ENCODE results near the gene NOX5. TPM values are rescaled to one million over a fixed set of nuclear protein-coding genes. Genes with fewer than 3 reads are reported as not detected.

The NOX5 gene
- total RNA-seq, 1 donor from 2014 or later: not detected

DNA sequence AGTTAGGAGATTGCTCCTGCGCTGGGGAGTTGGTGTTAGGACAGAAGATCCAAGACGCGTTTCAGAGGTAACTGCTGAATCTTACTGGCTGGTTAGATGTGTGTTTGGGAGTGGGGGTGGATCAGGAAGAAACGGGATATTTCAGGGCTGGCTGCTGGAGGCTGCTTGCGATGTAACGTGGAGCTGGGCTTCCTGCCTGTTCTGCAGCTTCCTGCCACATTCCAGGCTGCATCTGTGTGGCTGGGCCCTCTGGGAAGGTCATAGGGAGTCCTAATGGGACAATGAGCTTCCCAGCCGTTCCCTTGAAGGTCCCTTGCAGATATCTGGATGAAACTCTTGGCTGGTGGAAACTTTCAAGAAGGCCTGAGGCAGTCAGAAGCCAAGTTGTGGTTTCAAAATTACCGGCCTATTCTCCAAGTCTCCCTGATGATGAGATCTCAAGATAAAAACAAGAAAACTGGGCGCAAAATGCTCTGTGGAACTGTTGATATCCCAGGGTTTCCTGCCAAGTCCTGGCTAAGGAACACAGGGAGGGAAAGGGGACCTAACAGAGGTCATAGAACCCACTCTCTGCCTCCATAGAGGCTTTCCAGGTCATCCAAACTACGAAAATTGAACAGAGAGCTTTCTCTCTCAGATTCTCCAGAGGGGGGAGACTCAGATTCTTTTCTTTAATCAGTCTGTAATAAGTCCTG is 67.0 kb downstream of the NOX5 start:
- Mint-ChIP-seq H3K9me3 (ENCODE audit: low read depth) (no peaks in the 10 kb centered on the region), H3K4me3 (ENCODE audit: low read depth) (no peak overlapping the region), H3K4me1 (ENCODE audit: low read depth) (peaks cover 11% of the 10 kb centered on the region)

DNA sequence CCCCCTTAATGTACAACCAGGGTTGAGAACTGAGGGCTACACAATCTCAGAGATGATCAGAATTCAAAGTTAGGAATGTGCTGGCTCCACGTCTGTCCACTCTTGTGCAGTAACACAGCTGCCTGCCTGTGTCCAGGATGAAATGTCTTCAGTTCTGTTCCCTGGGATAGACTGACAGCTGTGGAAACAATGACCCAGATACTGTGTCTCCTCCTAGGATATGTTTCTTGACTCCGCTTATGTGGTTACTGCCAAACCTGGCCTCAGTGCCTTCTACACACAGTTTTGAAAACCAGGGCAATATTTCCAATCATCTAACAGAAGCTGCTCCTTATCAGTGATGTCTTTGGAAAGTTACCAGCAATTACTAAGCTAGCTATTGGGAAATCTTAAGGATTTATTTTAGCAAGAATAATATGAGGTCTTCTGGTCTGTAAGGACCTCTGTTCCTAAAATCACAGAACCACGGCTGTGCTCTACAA is 67.6 kb downstream of the NOX5 start:
- no peak overlapping the region for H3K4me3 Mint-ChIP-seq (ENCODE audit: low read depth)
- TF ChIP-seq, protein P1, sequence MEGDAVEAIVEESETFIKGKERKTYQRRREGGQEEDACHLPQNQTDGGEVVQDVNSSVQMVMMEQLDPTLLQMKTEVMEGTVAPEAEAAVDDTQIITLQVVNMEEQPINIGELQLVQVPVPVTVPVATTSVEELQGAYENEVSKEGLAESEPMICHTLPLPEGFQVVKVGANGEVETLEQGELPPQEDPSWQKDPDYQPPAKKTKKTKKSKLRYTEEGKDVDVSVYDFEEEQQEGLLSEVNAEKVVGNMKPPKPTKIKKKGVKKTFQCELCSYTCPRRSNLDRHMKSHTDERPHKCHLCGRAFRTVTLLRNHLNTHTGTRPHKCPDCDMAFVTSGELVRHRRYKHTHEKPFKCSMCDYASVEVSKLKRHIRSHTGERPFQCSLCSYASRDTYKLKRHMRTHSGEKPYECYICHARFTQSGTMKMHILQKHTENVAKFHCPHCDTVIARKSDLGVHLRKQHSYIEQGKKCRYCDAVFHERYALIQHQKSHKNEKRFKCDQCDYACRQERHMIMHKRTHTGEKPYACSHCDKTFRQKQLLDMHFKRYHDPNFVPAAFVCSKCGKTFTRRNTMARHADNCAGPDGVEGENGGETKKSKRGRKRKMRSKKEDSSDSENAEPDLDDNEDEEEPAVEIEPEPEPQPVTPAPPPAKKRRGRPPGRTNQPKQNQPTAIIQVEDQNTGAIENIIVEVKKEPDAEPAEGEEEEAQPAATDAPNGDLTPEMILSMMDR (IDR thresholded peaks at IDR 0.05; ENCODE audit: unreplicated experiment): no peak
- no peak overlapping the region for H3K27ac Mint-ChIP-seq
- peaks cover 50% of the 10 kb centered on the region for H3K27me3 Mint-ChIP-seq
- no peak for DNase-seq (ENCODE audit: low spot score, unreplicated experiment)
- peaks cover 14% of the 10 kb centered on the region for H3K4me1 Mint-ChIP-seq (ENCODE audit: low read depth)
- no peaks in the 10 kb centered on the region for H3K9me3 Mint-ChIP-seq (ENCODE audit: low read depth)
- no peaks in the 10 kb centered on the region for H3K36me3 Mint-ChIP-seq (ENCODE audit: insufficient read depth)

More for the DNA sequence above, 67.0 kb downstream of the NOX5 start:
- Mint-ChIP-seq H3K36me3 (ENCODE audit: insufficient read depth) (no peaks in the 10 kb centered on the region), H3K27ac (no peak overlapping the region), H3K27me3 (peaks cover 45% of the 10 kb centered on the region)
- TF ChIP-seq, protein P1 (IDR thresholded peaks at IDR 0.05; ENCODE audit: unreplicated experiment): no peak
- no peak for DNase-seq (ENCODE audit: low spot score, unreplicated experiment)

DNA sequence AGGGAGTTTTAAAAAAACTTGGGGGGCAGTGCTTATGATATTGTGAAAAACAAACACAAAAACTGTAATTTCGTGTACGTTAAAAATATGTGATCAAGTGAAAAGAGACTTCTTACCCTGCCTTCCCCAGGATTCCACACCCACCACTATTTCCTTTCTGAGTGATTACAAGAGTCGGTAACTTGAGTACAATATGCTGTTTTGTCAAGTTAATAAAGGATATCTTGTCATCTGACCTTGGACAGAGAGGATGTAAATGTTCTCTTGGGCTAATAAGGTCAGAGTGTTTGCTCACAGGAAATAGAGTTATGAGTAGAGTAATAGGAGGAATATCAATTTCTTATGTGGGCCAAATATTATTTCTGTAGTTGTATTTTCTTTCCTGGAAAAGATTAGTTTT is 68.1 kb downstream of the NOX5 start:
- Mint-ChIP-seq H3K27ac (no peak overlapping the region), H3K9me3 (ENCODE audit: low read depth) (no peaks in the 10 kb centered on the region), H3K27me3 (peaks cover 55% of the 10 kb centered on the region), H3K4me1 (ENCODE audit: low read depth) (peaks cover 17% of the 10 kb centered on the region), H3K4me3 (ENCODE audit: low read depth) (no peak overlapping the region), H3K36me3 (ENCODE audit: insufficient read depth) (no peaks in the 10 kb centered on the region)
- no peak for DNase-seq (ENCODE audit: low spot score, unreplicated experiment)
- TF ChIP-seq, protein P1 (IDR thresholded peaks at IDR 0.05; ENCODE audit: unreplicated experiment): no peak

DNA sequence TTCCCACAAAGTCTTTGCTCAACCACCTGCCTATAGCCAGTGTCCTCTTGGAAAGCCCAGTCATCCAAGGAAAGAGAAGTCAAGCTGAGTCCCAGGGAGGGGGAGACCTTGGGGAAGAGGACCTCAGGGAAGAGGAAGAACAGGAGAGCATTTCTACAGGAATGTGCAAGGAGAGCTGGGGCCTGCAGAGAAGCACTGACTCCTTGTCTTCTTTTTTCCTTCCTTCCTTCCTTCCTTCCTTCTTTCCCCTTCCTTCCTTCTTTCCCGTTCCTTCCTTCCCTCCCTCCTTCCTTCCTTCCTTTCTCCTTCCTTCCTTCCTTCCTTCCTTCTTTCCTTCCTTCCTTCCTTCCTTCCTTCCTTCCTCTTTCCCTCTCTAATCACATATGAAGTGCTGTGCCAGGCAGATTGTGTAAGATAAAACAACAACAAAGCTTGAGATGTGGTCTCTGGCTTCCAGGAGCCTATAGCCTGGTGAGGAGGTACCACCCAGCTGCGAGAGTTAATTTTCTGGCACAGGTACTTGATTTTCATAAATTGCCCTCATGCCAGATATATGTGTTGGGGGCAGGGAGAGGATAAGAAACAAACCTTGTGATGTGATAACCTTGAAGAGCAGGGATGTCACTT is 70.0 kb downstream of the NOX5 start:
- Mint-ChIP-seq H3K9me3 (ENCODE audit: low read depth) (no peaks in the 10 kb centered on the region), H3K27me3 (peaks cover 68% of the 10 kb centered on the region), H3K4me1 (ENCODE audit: low read depth) (peaks cover 25% of the 10 kb centered on the region), H3K4me3 (ENCODE audit: low read depth) (no peak overlapping the region), H3K36me3 (ENCODE audit: insufficient read depth) (no peaks in the 10 kb centered on the region), H3K27ac (no peak overlapping the region)
- no peak for DNase-seq (ENCODE audit: low spot score, unreplicated experiment)
- TF ChIP-seq, protein P1 (IDR thresholded peaks at IDR 0.05; ENCODE audit: unreplicated experiment): no peak

DNA sequence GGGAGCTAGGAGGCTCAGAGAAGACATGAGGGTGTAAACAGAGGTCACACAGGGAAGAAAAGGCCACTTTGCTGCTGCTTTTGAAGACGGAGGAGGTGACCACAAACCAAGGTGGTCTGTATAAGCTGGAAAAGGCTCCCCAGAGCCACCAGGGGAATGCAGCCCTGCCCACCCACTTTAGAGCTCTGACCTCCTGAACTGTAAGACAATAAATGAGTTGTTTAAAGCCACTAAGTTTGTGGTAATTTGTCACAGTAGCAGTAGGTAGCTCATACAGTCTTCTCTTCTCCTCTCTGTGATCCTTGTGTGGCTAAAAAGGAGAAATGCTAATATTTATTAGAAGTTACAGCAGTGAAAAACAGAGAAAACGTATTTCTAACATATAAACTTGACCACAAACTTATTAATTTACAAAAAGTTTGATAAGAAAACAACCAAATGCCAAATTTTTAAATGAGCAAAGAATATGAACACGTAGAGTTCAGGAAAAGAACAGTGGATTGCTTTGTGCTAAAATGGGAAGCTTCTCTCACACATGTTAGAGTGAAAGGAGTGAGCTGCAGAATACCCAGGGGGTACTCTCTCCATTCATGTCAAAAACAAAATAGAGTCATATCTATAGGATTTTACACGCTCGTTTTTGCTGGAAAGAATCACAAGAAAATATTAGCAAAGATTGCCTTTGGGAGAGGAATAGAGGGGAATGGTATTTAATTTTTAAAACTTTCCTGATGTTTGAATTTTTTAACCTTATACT is 71.0 kb downstream of the NOX5 start:
- Mint-ChIP-seq H3K4me3 (ENCODE audit: low read depth) (no peak overlapping the region), H3K27ac (no peak overlapping the region), H3K27me3 (peaks cover 74% of the 10 kb centered on the region), H3K36me3 (ENCODE audit: insufficient read depth) (no peaks in the 10 kb centered on the region), H3K9me3 (ENCODE audit: low read depth) (no peaks in the 10 kb centered on the region), H3K4me1 (ENCODE audit: low read depth) (peaks cover 25% of the 10 kb centered on the region)
- no peak for DNase-seq (ENCODE audit: low spot score, unreplicated experiment)
- TF ChIP-seq, protein P1 (IDR thresholded peaks at IDR 0.05; ENCODE audit: unreplicated experiment): no peak
